Stimulated activated CD4-positive, alpha-beta T cell treated with anti-CD3 and anti-CD28 coated beads, Interleukin-4, amount 100 ng/mL, for 24 hours (primary cell): ENCODE data around the gene CD74.
"Not testable (repeated sequence)": the region's sequence is repeated elsewhere in the genome, so short reads cannot be mapped to it uniquely, and the experiment has no call there.

Experiments used
- DNase-seq: peaks from one replicate; pipeline ENCODE4 v3.0.0-alpha.2; 2020

Gene CD74

DNA sequence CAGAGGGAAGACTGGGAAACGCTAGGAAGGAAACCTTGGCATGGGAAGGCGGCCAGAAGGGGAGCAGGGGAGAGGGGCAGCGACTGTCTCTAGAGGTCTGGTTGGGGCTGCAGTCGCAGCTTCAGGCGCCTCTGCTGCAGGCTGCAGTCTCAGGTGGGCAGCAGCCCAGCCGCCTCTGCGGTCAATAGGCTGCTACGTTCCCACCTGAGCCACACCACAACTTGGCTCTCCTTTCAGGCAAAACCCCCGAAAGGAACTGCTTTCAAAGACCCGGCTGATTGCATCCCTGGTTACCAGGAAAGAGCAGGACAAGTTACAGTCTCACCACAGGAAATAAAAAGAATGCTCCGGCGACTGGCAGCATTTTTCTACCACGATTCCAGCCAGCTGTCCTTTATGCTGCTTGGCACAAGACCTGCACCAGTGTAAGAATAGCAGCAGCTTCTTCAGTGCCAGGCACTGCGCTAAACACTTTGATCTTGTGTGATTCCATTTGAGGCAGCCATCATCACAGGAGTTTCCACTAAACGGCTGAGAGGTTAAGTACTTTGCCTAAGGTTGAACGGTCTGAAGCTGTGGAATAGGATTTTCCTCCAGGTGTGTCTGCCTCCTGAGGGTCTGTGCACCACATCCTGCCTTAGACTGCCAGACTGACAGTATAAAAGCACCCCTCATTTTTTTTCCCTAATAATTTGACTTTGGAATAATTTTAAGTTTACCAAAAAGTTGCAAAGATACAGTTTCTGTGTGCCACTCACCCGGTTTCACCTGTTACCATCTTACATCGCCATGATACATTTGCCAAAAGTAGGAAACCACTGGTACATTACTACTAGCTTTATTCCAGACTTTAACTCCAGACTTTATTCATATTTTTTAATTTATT is 29.3 kb upstream of the CD74 start:
- no peak for DNase-seq

DNA sequence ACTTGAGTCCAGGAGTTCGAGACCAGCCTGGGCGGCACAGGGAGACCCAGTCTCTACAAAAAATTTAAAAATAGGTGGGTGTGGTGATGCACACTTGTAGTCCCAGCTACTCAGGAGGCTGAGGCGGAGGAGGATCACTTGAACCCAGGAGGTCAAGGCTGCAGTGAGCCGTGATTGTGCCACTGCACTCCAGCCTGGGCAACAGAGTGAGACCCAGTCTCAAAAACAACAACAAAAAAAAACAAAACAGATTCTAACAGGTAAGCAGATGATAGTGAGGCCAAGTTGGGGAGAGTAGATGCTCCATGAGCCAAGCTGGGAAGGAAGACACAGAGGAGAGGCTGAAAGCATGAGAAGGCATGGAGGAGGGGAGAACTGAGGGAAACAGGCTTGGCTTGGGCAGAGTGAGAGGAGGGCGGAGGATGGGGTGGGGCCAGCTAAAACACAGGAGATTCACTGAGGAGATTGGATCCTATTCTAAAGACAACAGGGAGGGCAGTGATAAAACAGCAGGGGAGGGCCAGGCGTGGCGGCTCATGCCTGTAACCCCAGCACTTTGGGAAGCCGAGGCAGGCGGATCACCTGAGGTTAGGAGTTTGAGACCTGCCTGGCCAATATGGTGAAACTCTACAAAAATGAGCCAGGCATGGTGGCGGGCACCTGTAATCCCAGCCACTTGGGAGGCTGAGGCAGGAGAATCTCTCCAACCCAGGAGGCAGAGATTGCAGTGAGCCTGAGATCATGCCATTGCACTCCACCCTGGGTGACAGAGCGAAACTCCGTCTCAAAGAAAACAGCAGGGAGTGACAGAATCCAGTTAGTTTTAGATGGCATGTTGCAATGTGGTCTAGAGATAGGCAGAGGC is 28.5 kb upstream of the CD74 start:
- no peak for DNase-seq

DNA sequence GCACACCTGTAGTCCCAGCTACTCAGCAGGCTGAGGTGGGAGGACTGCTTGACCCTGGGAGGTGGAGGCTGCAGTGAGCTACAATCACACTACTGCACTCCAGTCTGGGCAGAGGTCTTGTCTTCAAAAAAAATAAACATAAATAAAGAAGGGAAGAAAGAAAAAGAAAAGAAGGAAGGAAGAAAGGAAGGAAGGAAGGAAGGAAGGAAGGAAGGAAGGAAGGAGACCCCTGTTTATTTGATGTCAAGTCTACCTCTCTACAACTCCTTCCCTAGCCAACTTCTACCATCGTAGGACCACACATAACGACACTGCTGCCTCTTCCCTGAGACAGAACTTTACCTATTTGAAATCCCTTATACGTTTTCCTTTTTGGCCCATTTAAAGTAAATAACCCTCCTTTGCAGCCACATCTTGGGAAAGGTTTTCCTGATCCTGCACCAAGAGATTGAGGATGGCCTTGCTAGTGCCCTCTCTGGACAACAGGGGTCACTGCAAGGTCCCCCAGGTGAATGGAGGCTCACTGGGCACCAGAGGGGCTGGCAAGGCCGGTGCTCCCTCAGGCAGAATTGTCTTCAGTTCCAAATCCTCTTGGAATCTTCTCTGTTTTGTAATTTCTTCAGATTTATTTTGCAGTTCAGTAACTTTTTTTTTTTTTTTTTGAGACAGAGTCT is 26.3 kb upstream of the CD74 start:
- DNase-seq, result no peak

- peak; percentile 95 for DNase-seq
Observed at GRCh38 chr5:150436141-150436680, 23.5 kb upstream of the CD74 start.

GRCh38 chr5:150434464-150434863 is 21.8 kb upstream of the CD74 start:
- no peak for DNase-seq

DNA sequence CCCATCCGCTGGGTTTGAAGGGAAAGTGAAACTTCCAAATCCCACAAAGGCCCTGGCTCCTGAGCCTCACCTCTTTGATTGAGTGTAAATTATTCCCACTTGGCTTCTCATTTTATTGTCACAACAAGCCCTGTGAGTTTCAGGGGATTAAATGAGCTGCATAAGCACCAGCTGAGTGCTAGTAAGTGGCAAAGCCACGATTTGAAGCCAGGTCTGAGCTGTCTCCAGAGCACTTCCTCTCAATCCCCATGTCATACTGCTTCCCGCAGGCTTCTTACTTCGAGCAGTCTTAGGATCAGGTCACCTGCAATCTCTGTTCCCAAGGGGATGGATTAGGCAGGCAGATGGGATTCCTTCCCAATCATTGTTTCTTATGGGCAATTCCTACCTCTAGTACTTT is 18.9 kb upstream of the CD74 start:
- no peak for DNase-seq

DNA sequence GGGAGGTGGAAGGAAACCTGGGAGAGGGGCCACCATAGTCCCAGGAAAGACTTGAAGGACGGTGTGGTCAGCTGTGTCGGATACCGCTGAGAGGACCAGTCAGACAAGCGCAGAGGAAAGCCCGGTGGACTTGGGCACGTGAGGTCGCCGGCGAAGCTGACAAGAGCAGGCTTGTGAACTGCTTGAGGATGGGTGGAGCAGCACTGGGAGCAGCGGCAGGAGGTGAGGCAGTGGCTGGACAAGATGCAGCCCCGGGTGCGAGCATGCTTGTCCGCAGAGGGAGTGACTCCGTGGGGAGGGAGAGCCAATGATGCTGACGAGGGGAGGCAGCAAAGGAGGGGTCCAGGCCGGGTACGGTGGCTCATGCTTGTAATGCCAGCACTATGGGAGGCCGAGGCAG is 18.3 kb upstream of the CD74 start:
- no peak for DNase-seq

GRCh38 chr5:150429410-150429873 is 16.7 kb upstream of the CD74 start:
- no peak for DNase-seq

- no peak for DNase-seq
Observed at GRCh38 chr5:150428978-150429377, 16.3 kb upstream of the CD74 start.

GRCh38 chr5:150428106-150428876 is 15.6 kb upstream of the CD74 start:
- DNase-seq, result no peak

- not testable (repeated sequence) for DNase-seq
Observed at GRCh38 chr5:150426165-150426564, 13.5 kb upstream of the CD74 start.

DNA sequence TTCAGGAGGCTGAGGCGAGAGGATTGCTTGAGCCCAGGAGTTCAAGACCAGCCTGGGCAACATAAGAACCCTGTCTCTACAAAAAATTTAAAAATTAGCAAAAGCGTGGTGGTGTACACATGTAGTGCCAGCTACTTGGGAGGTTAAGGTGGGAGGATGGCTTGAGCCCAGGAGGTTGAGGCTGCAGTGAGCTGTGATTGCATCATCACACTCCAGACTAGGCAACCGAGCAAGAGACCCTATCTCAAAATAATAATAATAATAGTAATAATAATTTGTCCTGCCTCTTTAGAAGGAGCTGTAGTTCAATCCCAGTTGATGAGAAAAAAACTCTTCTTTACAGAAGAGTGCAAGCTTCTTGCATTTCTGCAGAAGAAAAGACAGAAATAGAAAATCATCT is 10.0 kb upstream of the CD74 start:
- no peak for DNase-seq

DNA sequence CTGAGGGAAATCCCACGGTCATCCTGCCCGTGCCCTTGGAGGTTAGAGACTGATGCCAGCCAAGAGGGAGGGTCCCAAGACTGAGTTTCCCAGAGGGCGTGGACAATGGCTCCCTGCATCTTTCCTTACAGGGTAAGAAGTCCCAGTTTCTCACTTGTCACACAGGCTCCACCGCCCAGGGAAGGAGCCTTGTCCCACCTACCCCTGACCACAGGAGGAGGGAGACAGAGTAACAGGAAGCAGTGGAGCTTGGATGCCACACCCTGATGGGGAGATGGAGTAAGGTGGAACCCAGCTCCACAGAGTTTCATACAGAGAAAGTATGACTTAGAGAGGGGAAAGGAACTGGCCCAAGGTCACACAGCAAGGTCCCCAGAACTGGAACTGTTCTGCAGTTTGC is 9.4 kb upstream of the CD74 start:
- no peak for DNase-seq

DNA sequence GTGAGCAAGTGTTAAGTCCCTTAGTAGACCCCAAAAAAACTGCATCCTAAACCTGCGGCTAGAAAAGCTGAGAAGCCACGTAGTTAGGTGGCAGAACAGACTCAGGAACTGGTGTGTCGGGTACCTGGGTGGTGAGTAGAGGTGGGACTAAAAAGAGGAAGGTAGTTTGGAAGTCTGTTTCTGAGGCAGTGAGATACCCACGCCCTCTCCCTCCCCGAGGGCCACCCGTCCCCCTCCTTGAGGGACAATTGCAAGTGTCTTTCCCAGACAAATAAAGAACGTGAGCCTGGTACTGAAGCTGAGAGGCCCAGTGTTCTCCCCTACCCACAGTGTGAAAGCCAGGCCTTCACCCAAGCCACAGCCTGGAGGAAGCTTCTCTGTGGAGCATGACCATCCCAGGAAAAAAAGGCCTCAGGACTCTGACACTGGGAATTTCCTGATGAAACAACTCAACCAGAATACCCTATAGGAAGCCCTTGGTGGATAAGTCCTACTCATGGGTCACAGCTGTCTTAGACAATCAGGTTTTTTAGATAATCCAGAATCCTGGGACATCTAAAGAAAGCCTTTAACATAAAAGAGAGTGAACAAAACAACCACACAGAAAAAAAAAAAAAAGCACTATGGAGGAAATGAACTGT is 7.0 kb upstream of the CD74 start:
- DNase-seq, result no peak

- not testable (repeated sequence) for DNase-seq
Observed at GRCh38 chr5:150413902-150414790, 1.4 kb upstream of the CD74 start.

GRCh38 chr5:150413176-150413901 is 629 bp upstream of the CD74 start:
- DNase-seq, result no peak

- DNase-seq, result peak; percentile 68
Observed at GRCh38 chr5:150411245-150411979, 1.3 kb downstream of the CD74 start.

DNA sequence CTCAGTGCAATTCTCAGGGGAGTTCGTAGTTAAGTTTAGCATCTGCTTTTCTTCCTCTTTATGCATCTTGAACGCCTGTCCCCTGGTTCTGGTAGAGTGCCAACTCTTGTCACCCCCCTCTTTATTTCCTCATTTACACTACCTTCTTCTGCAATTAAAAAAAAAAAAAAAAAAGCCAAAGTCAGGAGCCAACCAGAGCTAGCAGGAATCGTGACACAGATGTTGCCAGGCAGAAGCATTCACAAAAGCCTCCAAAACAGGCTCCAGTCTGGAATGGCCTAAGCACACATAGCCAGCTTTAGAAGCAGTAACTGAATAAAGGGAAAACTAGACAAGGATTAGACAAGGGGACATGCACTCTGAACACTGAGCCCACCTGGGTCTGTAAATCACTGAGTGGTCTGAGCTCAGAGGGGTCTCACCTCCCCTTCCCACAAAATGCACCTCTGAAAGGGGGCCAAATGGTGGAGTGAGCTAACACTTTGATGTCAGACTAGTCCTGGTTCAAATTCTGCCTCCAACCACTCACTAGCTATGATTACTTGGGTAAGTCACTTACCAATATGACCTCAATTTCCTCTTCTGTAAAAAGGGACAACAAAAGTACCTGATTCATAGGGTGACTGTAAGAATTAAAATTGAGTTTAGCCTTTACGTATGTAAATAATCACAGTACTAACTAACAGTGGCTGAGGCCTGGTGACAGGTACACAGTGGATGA is 2.0 kb downstream of the CD74 start:
- peak; percentile 49 for DNase-seq
